ENCODE data around the gene PUM2.

The PUM2 gene

DNA sequence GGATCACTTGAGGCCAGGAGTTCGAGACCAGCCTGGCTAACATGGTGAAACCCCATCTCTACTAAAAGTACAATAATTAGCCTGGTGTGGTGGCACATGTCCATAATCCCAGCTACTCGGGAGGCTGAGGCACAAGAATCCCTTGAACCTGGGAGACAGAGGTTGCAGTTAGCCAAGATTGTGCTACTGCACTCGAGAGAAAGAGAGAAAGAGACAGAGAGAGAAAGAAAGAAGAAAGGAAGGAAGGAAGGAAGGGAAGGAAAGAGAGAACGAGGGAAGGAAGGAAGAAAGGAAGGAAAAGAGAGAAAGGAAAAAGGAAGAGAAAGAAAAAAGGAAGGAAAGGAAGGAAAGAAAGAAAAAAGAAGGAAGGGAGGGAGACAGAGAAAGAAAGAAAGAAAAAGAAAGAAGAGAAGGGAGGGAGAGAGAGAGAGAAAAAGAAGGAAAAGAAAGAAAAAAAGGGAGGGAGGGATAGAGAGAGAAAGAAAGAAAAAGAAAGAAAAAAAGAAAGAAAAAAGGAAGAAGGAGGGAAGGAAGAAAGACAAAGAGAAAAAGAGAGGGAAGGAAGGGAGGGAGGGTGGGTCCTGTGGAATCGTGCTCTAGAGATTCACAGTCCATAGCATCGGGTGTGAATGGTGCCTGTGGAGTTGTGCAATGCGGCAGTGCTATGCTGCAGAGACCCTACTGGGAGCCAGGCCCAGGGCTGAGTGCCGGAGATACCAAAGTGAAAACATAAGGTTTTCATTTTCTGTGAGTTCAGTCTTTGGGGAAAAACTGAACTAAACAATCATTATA is 121.1 kb downstream of the PUM2 start:
- DNase-seq = no peak

DNA sequence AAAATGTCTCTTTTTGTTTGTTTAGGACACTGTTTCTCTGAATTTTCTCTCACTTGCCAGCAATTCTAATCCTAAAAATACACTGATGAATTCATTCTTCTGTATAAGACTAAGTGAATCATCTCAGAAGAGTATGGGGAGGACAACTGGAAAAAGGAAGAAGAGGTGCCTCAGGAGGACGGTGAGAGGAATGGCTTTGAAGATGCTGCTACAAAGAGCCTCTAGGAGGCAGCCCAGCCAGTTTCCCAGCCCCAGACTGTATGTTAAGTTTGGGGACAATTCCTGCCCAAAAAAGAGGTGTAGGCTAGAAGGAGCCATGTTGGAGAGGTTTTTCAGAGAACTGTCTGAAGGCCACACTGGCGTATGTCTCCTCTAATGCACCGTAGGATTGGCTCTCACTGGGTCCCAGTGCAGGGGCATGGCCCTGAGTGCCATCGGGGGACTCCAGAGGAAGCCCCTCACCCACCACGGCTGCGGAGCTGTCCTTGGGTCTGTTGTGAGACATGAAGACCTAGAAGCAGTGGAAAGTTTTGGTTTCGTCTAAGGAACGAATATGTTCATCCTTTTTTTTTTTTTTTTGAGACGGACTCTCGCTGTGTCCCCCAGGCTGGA is 122.6 kb downstream of the PUM2 start:
- DNase-seq = no peak

GRCh38 chr2:20226152-20226545 is 124.5 kb downstream of the PUM2 start:
- no peak for DNase-seq

DNA sequence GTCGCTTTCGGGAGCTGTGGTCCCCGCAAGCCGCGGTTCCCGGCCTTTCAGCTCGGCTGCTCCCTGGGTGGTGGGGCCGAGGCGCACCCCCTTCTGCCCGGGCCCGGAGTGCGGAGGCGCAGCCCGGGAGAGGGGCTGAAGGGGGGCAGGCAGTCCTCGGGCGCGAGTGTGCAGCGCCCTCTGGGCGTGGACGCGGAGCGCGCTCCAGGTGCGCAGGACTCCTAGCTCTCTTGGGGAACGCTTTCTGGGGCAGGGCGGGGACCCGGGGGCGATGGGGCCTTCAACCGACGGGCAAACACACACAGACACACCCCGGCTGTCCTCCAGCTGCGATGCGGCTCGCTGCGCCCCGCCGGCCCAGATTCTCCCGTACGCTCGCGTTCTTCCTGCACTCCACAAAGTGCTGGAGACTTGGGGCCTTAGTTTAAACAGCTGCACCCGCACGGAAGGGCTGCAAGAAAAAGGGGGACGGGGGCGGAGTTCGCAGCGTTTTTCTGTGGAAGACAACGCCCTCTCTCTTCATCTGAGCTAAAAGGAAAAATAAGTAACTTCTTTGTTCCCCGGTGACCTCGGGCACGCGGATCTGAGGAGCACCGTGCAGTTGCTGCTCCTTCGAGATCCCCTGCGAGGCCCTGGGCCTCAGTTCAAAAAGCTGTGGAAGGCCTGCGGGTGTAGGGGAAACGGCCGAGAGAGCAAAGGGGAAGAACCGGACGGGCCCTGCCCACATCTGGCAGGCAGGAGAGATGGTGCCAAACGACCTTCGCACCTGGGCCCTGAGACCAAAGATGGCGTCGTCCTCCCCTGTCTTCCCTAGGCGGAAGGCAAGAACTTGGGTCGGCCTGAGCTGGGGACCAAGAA is 125.1 kb downstream of the PUM2 start:
- DNase-seq = peak; percentile 8

DNA sequence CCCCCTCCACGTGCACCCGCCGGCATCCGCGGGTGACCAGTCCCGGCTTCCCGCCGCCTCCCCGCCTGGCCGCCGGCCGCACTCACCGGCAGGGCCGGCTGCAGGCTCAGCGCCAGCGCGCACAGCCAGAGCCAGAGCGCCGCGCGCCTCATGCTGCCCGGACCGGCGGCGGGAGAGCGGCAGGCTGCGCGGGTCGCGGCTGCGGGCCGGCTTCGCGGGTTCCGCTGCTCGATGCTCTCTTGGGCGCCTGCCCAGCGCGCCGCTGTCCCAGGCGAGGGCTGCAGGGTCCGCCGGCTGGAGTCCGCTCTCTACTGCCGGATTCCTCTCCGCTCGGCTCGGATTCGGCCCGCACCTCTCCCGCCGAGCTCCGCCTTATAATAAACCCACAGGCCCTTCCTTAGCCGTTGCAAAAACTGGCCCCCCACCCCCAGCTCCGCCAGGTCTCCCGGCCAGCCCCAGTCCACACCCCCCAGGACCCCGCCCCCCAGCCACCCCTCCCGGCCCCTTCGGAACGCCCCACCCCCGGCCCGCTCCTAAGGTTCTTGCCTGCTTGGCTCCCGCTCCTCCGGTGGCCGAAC is 125.8 kb downstream of the PUM2 start, which contains the start of gene SDC1:
Gene SDC1 (minus strand): TSS at position 415 of the 578 bp plus-strand sequence. CDS start 263 bp downstream, at position 152.
- no peak for DNase-seq

DNA sequence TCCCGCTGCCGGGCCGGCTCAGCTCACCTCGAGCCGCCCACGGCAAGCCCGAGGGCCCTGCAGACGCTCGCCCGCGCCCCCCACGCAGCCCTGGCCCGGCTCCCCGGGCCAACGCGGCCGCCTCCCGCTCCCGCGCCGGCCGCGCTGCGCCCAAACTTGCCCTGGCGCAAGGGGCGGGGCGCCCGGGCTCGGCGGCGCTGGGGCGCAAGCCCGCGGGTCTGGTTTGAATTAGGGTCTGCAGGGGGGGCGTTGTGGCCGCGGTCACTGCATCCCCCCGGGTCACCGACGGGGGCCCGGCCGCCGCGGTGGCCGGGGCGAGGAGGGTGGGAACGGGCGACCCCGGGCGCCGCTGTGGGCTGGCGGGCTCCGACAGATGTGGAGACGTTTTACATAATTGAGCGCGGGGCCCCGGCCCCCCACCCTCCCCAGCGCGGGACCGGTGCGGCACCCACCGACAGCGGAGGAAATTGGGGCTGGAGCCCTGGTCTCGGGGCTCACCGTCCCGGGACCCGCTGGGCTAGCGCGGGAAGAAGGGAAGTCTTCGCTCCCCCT is 126.4 kb downstream of the PUM2 start:
- no peak for DNase-seq

DNA sequence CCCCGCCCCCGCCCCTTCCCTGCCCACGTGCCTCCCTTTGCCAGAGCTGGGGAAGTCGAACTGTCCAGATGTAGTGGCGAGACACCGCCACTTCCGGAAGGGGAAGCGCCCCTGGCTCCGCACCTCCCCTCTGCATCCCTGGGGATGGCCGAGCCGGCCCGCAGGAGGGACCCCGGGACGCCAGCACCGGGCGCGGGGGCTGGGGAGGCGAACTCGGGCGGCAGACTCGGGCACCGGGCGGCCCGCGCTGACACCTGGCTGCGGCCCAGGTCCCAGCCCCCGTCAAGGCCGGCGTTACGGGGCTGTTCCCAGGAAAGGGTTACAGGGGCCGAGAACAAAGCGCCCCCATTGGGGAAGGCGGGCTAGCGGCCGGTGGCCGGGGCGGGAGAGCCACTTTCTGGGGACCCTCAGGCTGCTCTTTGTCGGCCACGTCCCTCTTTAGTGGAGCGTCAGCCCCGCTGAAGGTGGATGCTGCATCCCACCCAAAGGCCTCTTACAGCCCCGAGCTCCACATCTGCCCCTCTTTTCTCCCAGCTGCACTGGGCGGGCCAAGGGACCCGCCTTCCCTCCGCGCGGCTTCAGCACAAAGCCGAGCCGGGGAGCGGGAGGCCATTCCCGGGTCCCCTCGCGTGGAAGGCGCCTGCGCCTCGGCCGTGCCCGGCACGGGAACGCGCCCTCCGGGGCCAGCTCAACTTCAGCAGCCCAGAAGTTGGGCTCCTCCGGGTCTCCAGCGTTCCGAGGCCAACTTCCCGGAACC is 127.1 kb downstream of the PUM2 start:
- DNase-seq = no peak

GRCh38 chr2:20222769-20223406 is 127.8 kb downstream of the PUM2 start:
- DNase-seq = no peak

DNA sequence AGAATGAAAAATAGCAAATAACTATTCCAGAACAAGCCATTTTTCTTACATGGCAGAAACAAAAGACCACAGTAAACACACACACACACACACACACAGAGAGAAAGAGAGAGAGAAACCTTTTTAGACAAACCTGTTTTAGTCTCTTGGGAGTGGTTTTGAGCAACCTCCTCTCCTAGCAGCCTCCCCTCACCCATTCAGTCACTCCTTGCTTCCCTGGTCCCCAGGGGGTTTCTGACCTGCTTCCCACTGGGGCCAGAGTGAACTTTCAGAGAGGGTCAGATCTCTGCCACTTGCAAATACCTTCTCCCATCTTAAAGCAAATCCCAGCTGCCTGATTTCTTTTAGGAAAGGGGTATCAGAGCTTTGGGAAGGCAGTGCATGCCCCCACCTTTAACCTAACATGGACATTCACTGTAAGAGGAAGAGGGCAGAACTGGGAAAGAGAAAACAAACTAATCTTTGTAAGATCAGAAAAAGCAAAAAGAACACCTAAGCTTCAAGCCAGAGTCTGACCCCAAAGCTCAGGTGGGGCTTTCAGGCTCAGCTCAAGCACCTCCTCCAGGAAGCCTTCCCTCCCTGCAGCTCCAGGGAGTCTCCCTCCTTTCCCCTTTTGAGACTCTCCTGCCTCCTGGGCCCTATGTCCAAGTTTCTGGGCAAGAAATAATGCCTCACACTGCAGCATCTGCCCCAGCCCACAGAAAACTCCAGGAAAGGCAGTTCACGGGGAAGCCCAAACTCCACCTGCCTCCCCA is 128.5 kb downstream of the PUM2 start:
- no peak for DNase-seq

- no peak for DNase-seq
These were observed 129.1 kb downstream of the PUM2 start for GRCh38 chr2:20221555-20221973.

- DNase-seq = no peak
These were observed 129.7 kb downstream of the PUM2 start for GRCh38 chr2:20220806-20221554.

GRCh38 chr2:20219763-20220380 is 130.8 kb downstream of the PUM2 start:
- no peak for DNase-seq

DNA sequence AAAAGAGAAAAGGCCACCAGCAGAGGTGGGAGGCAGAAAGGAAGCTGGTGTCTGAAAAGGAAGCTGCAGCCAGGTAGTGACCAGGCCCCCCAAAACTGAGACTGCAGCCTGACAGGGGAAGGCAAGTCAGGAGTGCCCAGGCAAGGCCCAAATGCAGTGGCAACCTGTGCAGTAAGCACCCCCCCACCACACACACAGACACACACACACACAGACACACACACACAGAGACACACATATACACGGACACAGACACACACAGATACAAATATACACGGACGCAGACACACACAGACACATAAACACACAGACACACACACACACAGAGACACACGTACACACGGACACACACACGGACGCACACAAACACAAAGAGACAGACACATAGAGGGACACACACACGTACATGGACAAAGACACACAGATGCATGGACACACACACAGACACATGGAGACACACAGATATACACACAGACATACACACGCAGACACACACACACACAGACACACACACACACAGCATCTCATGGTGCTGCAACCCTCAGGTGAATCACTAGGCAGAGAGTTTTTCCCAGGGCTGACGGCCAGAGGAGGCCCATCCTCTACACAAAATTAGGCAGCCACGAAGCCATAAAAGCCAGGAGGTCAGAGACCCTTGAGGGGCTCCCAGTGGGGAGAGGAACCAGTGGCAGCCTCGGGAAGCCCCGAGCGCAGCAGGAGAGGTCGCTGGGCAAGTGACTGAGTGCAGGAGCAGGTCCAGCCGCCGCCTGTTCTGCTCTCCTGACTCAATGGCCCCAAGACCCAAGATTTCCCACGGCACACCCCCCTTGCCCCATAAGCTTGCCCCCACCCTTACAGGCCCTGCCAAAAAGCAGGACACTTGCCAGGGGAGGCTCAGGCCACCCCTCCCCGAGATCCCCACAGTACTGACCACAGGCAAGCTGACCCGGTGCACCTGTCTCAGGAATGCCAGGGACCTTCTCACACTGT is 132.0 kb downstream of the PUM2 start:
- DNase-seq = no peak

- no peak for DNase-seq
These were observed 133.3 kb downstream of the PUM2 start for GRCh38 chr2:20217041-20217970.

DNA sequence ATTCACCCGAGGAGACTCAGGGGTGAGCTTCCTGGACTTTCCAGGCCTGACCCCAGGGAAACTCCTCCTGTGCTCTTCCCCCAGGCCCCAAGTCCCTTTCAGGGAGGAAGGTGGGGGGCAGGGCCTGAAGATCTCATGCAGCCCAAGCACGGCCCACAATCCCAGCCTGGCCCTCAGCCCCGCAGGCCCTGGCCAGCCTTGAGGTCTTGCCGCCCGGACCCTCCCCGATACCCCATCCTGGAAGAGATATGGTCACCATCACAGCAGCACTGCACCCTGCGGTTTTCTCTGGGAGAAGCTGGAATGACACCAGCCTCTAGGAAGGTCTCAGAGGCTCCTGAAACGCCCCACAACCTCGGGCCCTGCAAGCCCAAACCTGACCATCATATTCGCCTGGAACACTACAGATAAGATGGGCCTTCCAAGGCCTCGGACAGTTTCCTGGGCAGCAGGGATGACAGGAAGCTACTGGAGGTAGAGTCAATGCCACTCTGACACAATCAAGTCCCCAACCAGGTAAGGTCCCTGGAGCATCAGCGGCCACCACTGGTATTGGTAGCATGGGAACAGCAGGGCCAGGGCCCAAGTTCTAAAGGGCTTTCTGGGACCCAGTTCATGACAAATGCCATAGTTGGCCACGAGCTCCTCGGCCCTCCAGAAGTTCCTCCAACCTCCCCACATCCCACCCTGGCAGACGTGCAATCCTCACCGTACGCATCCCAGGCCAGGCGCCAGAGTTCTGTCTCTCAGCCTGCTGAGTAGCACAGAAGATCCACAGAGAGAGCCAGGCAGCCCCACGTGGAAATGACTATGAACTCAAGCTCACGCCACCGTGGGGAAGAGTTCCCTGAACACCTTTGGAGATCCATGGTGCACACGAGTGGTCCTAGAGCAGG is 134.3 kb downstream of the PUM2 start:
- no peak for DNase-seq
